ENCODE results near the gene CCDC12.

The CCDC12 gene

GRCh38 chr3:46890132-46890531, 86.4 kb downstream of the CCDC12 start:
- no peak for DNase-seq (ENCODE audit: low read depth)

- DNase-seq (ENCODE audit: low read depth) = no peak
Observed at GRCh38 chr3:46889381-46890110, 87.0 kb downstream of the CCDC12 start.

GRCh38 chr3:46888705-46889104, 87.8 kb downstream of the CCDC12 start:
- no peak for DNase-seq (ENCODE audit: low read depth)

GRCh38 chr3:46887980-46888494, 88.5 kb downstream of the CCDC12 start:
- no peak for DNase-seq (ENCODE audit: low read depth)

GRCh38 chr3:46885612-46886011, 90.9 kb downstream of the CCDC12 start:
- DNase-seq (ENCODE audit: low read depth) = no peak

- DNase-seq (ENCODE audit: low read depth) = no peak
Observed at GRCh38 chr3:46884929-46885328, 91.6 kb downstream of the CCDC12 start.

GRCh38 chr3:46884427-46884826, 92.1 kb downstream of the CCDC12 start:
- DNase-seq (ENCODE audit: low read depth) = no peak

GRCh38 chr3:46883830-46884185, 92.7 kb downstream of the CCDC12 start:
- DNase-seq (ENCODE audit: low read depth) = no peak

GRCh38 chr3:46883054-46883829, 93.3 kb downstream of the CCDC12 start:
- no peak for DNase-seq (ENCODE audit: low read depth)

- DNase-seq (ENCODE audit: low read depth) = no peak
Observed at GRCh38 chr3:46882377-46883053, 94.0 kb downstream of the CCDC12 start.

GRCh38 chr3:46881596-46882376, 94.8 kb downstream of the CCDC12 start:
- no peak for DNase-seq (ENCODE audit: low read depth)

- DNase-seq (ENCODE audit: low read depth) = no peak
Observed at GRCh38 chr3:46880884-46881595, 95.5 kb downstream of the CCDC12 start.

- DNase-seq (ENCODE audit: low read depth) = no peak
Observed at GRCh38 chr3:46878781-46879436, 97.6 kb downstream of the CCDC12 start.

- no peak for DNase-seq (ENCODE audit: low read depth)
Observed at GRCh38 chr3:46877406-46878125, 99.0 kb downstream of the CCDC12 start, which contains the start of gene PTH1R. Gene PTH1R (plus strand): TSS chr3:46877721. CDS start chr3:46883560, 5,839 bp downstream.

GRCh38 chr3:46876313-46877300, 99.9 kb downstream of the CCDC12 start:
- DNase-seq (ENCODE audit: low read depth) = no peak

GRCh38 chr3:46875560-46875959, 101.0 kb downstream of the CCDC12 start:
- no peak for DNase-seq (ENCODE audit: low read depth)

GRCh38 chr3:46874430-46874829, 102.1 kb downstream of the CCDC12 start:
- DNase-seq (ENCODE audit: low read depth) = no peak

- DNase-seq (ENCODE audit: low read depth) = no peak
Observed at GRCh38 chr3:46873521-46873920, 103.0 kb downstream of the CCDC12 start.

All from stimulated activated CD8-positive, alpha-beta memory T cell treated with anti-CD3 and anti-CD28 coated beads, Interleukin-7, amount 100 ng/mL, for 24 hours (primary cell).